HG03354 (cell line): ENCODE measurements around the gene SNX21.
"Not testable (repeated sequence)": the region's sequence is repeated elsewhere in the genome, so short reads cannot be mapped to it uniquely, and the experiment has no call there.

ENCODE experiments used
- ATAC-seq: cut with Tn5 transposase; IDR thresholded peaks from one replicate; pipeline ENCODE4 v1.9.1; 2021; ENCODE audit warnings: mild to moderate bottlenecking; ENCODE audit not compliant: unreplicated experiment, poor library complexity, severe bottlenecking

SNX21 gene

GRCh38 chr20:45821947-45822346, 11.7 kb upstream of the SNX21 start:
- no peak for ATAC-seq

DNA sequence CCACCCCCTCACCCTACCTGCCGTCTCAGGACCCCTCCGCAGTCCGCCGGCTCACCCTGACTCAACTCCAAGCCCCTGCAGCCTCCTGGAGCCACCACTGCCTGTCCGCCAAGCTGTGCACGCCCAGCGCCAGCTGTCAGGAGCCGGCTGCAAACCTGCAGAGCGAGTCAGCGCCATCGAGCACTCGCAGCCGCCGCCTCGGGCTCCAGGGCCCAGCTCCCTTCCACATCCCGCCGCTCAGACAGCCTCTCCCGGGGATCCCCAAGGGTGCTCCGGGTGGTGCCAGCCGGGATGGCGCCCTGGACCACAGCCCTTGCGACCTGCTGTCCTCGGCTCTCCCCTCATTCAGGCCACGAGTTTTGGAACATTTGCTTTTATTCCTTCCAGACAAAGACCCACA, 10.7 kb upstream of the SNX21 start:
- ATAC-seq: no peak

DNA sequence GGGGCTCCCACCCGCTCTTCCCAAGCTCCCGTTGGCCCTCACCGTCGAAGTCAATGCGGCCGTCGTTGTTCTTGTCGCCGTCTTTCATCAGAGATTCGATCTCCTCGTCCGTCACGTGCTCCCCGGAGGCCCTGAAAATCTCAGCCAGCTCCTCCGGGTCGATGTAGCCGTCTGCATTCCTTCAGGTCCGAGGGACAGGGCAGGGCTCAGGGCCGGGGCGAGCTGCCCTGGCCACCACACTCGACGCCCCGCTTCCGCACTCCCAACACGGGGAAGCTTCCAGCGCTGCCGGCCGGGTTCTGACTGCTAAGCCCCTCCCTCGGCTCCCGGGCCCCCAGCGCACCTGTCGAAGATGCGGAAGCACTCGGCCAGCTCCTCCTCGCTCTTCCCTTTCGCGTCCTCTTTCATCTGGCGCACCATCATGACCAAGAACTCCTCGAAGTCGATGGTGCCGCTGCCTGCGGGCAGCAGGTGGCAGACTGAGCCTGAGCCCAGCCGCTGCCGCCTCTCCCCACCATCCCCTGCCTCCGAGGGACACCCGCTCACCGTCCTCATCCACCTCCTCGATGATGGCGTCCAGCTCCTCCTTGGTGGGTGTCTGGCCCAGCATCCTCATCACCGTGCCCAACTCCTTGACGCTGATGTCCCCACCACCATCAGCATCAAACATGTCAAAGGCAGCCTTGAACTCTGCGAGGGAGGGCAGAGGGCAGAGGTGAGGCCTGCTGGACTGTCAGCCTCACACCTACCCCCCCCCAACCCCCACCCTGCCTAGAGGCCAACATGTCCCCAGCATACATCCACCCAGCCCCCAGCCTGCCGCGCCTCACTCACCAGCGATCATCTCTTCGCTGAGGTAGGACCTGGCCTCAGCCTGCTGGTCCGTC, 9.4 kb upstream of the SNX21 start:
- ATAC-seq: no peak

- no peak for ATAC-seq
These were observed 7.1 kb upstream of the SNX21 start for GRCh38 chr20:45826381-45827019.

- ATAC-seq: no peak
These were observed 6.5 kb upstream of the SNX21 start, which contains the start of gene TNNC2 for GRCh38 chr20:45827030-45827652. Gene TNNC2 (minus strand): TSS chr20:45827312. CDS start chr20:45827248, 64 bp downstream.

DNA sequence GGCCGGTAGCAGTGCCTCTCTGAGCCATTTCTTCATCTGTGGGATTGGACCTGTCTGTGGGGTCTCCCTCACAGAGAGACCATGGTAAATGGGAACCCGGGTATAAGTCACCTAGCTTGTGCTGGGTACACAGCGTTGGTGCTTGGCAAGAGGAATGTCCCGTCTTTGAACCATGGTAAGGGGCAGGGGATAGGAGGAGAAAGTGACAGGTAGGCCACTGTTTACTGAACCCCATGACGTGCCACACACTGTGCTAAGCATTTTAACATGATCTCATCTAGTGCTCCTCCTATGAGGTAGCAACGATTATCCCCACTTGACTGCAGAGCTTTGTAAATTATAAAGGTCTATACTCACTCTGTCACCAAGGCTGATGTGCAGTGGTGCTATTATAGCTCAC, 5.9 kb upstream of the SNX21 start:
- ATAC-seq: no peak

GRCh38 chr20:45828589-45828988, 5.0 kb upstream of the SNX21 start:
- ATAC-seq: no peak

GRCh38 chr20:45829673-45830106, 3.9 kb upstream of the SNX21 start:
- not testable (repeated sequence) for ATAC-seq

DNA sequence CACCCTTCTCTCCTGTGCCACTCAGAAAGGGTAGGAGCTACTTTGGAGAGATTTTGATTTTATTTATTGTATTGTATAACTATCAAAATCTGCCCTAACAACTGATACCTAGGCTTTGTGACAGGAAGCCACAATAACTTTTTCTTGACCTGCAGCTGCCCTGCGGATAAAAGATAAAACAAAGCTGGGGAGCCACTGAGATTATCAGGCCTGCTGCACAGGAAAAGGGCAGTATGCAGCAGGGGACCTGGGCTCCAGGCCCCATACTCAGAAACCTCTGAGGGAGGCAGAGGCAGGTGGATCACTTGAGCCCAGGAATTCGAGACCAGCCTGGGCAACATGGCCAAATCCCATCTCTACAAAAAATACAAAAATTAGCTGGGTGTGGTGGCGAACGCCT, 980 bp upstream of the SNX21 start:
- ATAC-seq: no peak

GRCh38 chr20:45833883-45834796, 541 bp downstream of the SNX21 start:
- ATAC-seq: peak; percentile 46

DNA sequence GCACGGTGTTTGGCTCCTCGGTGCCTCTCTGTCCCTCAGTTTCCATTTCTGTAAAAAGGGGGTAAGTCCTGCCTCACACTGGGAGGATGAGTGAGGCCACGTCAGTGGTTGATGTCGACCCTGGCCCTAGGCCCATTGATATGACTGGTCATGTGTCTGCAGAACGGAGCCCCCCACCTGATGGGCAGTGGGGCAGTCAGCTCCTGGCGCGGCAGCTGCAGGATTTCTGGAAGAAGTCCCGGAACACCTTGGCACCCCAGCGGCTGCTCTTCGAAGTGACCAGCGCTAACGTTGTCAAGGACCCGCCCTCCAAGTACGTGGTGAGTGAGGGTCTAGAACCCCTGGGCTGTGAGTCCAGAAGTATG, 1.2 kb downstream of the SNX21 start:
- no peak for ATAC-seq

GRCh38 chr20:45835329-45835765, 1.7 kb downstream of the SNX21 start:
- ATAC-seq: no peak

GRCh38 chr20:45835825-45836224, 2.2 kb downstream of the SNX21 start:
- ATAC-seq: no peak

GRCh38 chr20:45836841-45837240, 3.2 kb downstream of the SNX21 start:
- no peak for ATAC-seq

DNA sequence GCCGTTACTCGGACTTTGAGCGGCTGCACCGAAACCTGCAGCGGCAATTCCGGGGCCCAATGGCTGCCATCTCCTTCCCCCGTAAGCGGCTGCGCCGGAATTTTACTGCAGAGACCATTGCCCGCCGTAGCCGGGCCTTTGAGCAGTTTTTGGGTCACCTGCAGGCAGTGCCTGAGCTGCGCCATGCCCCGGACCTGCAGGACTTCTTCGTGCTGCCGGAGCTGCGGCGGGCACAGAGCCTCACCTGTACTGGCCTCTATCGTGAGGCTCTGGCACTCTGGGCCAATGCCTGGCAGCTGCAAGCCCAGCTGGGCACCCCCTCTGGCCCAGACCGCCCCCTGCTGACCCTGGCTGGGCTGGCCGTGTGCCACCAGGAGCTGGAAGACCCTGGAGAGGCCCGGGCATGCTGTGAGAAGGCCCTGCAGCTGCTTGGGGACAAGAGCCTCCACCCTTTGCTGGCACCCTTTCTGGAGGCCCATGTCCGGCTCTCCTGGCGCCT, 7.2 kb downstream of the SNX21 start:
- no peak for ATAC-seq

DNA sequence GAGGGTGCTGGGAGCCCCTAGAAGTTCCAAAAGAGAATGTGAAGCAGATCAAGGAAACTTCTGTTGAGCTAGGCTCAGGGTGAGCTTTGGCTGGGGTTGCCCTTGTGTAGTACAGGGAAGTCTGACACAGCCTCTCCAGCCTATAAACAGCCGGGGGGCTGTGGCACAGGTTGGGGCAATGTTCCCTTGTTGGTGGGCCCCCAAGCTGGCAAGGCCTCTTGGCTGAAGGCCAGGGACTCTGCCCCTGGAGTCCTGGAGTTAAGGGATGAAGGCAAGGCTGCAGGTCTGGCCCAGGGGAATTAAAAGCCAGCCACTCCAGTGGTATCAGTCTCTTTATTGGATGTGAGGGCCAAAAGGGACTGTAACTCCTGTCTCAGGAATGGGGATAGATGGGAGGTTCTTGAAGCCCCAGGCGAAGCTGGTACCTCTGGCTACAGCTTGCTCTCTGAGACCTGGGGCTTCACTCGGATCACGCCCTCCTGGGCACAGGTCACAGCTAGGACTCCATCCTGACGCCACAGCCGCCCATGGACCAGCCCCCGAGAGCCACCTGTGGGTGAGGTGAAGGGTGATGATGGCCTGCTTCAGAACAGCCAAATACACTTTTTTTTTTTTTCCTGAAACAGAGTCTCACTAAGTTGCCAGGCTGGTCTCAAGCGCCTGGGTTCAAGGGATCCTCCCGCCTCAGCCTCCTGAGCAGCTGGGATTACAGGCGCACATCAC, 8.0 kb downstream of the SNX21 start:
- ATAC-seq: no peak

DNA sequence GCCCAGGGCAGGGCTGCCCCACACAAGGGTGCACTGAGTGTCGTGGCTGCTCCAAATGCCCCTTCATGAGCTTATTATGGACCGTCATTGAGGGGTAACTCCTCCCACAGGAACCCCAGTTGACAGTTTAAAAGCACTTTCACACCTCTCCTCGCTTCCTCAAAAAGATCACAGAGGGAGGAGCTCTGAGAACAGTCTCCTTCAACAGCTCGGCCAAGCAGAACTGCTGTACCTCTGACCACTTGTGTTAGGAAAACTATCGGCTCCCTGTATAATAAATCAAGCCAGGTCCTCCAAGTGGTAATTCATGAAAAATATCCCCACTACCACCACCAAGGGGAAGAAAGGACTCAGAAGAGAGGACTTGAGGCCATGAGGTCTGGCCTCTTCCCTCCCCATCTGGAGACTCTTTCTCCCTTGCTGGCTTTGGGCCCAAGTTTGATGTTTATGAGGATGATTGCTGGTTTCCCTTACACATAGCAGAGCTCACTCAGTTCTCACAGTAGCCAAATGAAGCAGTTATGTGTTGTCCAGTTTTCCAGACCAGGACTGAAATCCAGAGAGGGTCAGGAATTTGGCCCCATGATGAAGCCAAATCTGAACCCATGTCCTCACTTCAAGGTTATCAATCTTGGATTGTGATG, 8.7 kb downstream of the SNX21 start:
- ATAC-seq: peak; percentile 57

DNA sequence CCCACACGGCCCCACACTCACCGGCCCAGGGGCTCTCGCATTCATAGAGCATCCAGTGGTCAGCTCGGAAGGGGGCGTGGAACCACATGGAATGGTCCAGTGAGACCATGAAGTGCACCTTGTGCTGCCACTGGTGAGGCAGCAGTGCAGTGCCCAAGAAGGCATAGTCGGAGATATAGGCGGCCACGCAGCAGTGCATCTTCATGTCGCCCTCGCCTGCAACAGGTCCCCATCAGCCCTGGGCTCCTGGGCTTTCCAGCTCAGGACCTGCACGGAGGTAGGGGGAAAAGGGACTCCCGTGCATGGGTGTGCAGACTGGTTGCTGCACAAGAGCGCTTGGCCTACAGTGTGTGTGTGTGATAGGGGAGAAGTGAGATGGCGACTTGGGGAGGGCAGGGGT, 9.9 kb downstream of the SNX21 start:
- ATAC-seq: no peak
